HepG2 (cell line): ENCODE measurements around the gene TMEM39B.

Experiments
- GATAD2A ChIP-seq: IDR thresholded peaks from 2 replicates; pipeline ENCODE4 v1.6.1; 2016
- SIN3A ChIP-seq: IDR thresholded peaks from 2 replicates; pipeline ENCODE4 v1.6.1; 2011; ENCODE audit warnings: low read depth, mild to moderate bottlenecking, control low read depth, low read length, borderline replicate concordance
- TF ChIP-seq, protein P1 (sequence below): sonication (generic); formaldehyde crosslinking; IDR thresholded peaks from 2 replicates; pipeline ENCODE4 v1.8.1; 2023; ENCODE audit warnings: missing genetic modification reagents, inconsistent platforms, borderline replicate concordance
- TF ChIP-seq, protein P2 (sequence below): IDR thresholded peaks from 2 replicates; pipeline ENCODE4 v1.6.1; 2012; ENCODE audit warnings: low read depth, low read length, improper control_type of control experiment
- TF ChIP-seq, protein P3 (sequence below): IDR thresholded peaks from 2 replicates; pipeline ENCODE4 v1.6.1; 2012; ENCODE audit warnings: inconsistent platforms

DNA sequence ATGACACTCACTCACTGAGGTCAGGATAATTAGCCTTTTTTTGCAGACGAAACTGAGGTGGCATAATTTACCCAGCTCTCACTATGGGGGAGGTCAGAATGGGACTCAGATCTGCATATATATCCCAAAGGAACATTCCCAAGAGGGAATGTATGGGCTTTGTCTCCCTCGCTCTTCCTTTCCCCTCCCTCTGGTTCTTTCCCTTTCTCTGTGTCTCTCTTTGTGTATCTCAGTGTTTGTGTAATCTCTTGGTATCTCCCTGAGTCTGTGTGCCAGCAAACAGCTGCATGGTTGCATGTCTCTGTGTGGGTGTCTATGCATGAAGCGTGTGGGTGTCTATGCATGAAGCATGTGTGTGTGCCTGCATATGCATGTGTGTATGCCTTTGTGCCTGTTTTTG, 4.7 kb downstream of the TMEM39B start:
- TF ChIP-seq, protein P1, sequence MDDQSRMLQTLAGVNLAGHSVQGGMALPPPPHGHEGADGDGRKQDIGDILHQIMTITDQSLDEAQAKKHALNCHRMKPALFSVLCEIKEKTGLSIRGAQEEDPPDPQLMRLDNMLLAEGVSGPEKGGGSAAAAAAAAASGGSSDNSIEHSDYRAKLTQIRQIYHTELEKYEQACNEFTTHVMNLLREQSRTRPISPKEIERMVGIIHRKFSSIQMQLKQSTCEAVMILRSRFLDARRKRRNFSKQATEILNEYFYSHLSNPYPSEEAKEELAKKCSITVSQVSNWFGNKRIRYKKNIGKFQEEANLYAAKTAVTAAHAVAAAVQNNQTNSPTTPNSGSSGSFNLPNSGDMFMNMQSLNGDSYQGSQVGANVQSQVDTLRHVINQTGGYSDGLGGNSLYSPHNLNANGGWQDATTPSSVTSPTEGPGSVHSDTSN (CRISPR knock-in tag), result no peak
- TF ChIP-seq, protein P2, sequence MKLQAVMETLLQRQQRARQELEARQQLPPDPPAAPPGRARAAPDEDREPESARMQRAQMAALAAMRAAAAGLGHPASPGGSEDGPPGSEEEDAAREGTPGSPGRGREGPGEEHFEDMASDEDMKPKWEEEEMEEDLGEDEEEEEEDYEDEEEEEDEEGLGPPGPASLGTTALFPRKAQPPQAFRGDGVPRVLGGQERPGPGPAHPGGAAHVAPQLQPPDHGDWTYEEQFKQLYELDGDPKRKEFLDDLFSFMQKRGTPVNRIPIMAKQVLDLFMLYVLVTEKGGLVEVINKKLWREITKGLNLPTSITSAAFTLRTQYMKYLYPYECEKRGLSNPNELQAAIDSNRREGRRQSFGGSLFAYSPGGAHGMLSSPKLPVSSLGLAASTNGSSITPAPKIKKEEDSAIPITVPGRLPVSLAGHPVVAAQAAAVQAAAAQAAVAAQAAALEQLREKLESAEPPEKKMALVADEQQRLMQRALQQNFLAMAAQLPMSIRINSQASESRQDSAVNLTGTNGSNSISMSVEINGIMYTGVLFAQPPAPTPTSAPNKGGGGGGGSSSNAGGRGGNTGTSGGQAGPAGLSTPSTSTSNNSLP, result no peak
- TF ChIP-seq, protein P3, sequence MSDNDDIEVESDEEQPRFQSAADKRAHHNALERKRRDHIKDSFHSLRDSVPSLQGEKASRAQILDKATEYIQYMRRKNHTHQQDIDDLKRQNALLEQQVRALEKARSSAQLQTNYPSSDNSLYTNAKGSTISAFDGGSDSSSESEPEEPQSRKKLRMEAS, result no peak
- TF ChIP-seq SIN3A, result no peak
- no peak for TF ChIP-seq GATAD2A
